GM21526 (cell line): ENCODE measurements around the gene HECTD3.
"Not testable (repeated sequence)": the region's sequence is repeated elsewhere in the genome, so short reads cannot be mapped to it uniquely, and the experiment has no call there.

Experiments used
- ATAC-seq: cut with Tn5 transposase; IDR thresholded peaks from one replicate; pipeline ENCODE4 v1.9.1; 2021; ENCODE audit warnings: moderate library complexity; ENCODE audit not compliant: unreplicated experiment, low FRiP score

Gene HECTD3

DNA sequence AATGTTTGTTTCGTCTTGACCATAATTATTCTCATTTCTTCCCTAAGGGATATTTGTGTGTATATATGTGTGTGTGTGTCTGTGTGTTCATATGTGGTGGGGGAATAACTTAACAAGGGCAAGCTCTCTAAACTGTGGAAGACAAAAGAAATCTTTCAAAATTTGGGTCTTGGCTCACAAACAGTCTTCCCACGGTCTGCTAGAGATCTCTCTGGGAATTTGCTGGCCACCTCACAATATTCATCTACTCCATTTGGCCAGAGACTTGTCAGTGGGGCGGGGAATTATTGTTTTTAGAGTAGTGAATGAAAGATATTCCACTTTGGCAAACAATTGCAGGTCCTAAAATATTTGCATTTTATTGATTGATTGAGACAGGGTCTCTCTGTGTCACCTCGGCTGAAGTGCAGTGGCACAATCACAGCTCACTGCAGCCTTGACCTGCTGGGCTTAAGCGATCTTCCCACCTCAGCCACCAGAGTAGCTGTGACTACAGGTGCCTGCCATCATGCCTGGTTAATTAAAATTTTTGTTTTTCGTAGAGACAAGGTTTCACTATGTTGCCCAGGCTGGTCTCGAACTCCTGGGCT, 16.7 kb downstream of the HECTD3 start:
- no peak for ATAC-seq

GRCh38 chr1:44988531-44989156, 22.5 kb downstream of the HECTD3 start:
- no peak for ATAC-seq

DNA sequence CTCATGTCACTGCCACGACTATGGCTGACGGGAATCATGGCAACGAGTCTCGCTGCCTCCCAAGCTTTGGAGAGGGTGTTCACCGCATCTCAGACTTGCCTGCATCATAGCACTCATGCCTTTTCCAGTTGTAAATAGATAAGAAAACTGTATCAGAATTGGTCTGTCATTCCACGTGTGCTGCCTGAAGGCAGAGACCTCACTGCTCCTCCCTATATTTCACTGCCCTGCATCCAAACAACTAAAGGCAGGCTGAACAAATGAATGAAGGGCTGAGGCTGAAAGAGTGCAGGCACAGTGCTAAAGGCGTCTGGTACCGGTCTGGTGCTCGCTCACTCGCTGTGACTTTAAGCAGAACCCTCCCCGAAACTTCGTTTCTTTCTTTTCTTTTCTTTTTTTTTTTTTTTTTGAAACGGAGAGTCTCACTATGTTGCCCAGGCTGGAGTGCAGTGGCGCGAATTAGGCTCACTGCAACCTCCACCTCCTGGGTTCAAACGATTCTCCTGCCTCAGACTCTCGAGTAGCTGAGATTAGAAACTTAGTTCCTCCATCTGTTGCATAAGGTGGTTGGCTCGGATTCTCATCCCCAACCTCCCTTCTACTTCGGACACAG, 25.3 kb downstream of the HECTD3 start:
- ATAC-seq, result no peak

DNA sequence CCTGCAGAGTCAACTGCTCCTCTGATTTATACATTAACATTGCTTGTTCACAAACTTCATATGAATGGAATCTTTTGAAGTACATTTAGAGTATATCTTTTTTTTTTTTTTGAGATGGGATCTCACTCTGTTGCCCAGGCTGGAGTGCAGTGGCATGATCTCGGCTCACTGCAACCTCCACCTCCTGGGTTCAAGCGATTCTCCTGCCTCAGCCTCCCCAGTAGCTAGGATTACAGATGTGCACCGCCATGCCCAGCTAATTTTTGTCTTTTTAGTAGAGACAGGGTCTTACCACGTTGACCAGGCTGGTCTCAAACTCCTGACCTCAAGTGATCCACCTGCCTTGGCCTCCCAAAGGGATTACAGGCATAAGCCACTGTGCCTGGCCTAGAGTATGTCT, 33.8 kb downstream of the HECTD3 start:
- not testable (repeated sequence) for ATAC-seq

GRCh38 chr1:44976252-44976651, 34.9 kb downstream of the HECTD3 start:
- no peak for ATAC-seq

DNA sequence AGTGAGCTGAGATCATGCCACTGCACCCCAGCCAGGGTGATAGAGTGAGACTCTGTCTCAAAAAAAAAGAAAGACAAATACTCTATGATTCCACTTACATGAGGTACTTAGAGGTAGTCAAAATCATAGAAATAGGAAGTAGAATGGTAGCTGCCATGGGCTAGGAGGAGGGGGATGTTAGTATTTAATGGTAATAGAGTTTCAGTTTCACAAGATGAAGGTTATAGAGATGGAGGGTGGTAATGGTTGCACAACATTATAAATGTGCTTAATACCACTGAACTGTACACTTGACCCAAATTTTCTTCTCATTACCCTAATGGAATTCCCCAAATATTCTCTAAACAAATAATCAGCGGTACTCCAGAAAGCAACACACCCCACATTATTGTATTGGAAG, 37.5 kb downstream of the HECTD3 start:
- ATAC-seq, result no peak

DNA sequence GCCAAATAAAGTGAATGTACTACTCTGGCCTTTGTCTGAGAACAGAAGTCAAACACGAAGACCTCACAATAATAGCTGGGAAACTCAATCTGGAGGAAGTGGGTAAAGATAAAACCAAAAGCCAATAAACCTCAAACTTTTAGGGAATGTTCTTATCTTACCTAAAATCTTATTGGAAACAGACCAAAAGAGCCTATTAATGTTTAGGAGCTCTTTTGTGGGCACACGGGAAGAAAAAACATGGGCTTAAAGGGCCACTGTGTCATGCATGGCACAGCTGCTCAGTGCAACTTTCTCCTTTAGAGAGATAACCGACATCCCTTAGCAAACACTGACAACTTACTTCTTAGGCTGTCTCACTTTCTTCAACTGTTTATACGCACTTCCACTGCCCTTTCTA, 40.8 kb downstream of the HECTD3 start:
- no peak for ATAC-seq

DNA sequence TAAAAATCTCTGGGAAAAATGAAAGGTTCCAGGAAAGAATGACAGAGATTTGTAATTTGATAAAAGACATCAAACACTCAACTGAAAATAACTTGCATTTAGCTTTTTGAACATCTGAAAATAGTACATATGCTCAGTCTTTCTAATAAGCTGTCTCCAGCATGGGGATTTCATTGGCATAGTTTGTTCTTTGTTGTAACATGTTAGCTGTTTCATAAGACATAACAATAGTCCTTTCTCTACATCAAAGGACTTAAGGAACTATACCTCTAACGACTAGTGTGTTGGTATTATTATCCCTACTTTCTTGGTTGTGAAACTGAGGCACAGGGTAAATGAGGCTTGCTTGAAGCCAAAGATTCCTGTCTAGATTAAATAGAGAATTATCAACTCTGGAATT, 46.7 kb downstream of the HECTD3 start:
- no peak for ATAC-seq

GRCh38 chr1:44962729-44963128, 48.4 kb downstream of the HECTD3 start:
- ATAC-seq, result no peak

- not testable (repeated sequence) for ATAC-seq
These were observed 49.1 kb downstream of the HECTD3 start for GRCh38 chr1:44962022-44962421.

DNA sequence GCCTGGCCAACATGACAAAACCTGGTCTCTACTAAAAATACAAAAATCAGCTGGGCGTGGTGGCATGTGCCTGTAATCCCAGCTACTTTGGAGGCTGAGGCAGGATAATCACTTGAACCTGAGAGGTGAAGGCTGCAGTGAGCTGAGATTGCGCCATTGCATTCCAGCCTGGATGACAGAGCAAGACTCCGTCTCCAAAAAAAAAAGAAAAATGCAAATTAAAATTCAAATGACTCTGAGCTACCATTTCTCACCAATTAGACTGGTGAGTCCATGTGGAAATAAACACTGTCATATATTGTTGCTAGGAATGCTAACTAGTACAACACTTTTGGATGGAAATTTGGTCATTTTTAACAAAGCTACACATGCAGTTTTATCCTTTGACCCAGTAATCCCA, 53.6 kb downstream of the HECTD3 start:
- ATAC-seq, result not testable (repeated sequence)

GRCh38 chr1:44956077-44956476, 55.0 kb downstream of the HECTD3 start:
- not testable (repeated sequence) for ATAC-seq
